Measurements from ENCODE around the gene ITGB5. TPM values are rescaled to one million over a fixed set of nuclear protein-coding genes. Genes with fewer than 3 reads are reported as not detected.
A peak's percentile ranks its signal among the peaks of the same experiment; 100 is the strongest.

Gene ITGB5
- total RNA-seq, 1 donor from 2014 or later: 122 TPM

DNA sequence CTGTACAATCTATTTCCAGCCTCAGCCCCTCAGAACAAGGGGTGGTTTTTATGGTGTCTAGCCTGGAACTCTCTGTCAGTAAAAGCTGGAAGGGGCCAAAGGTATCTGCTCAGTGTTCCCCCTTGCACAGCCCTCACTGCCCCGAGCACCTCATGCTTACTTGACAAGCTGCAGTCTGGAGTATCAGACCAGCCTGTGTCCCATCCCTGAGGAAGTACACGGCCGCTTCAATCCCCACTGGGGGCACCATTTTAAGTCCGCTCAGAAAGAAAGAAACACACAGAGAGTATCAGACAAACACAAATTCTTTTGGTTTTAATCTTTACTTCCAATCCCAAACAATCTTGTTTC, 124.5 kb downstream of the ITGB5 start:
- TF ChIP-seq, protein P1, sequence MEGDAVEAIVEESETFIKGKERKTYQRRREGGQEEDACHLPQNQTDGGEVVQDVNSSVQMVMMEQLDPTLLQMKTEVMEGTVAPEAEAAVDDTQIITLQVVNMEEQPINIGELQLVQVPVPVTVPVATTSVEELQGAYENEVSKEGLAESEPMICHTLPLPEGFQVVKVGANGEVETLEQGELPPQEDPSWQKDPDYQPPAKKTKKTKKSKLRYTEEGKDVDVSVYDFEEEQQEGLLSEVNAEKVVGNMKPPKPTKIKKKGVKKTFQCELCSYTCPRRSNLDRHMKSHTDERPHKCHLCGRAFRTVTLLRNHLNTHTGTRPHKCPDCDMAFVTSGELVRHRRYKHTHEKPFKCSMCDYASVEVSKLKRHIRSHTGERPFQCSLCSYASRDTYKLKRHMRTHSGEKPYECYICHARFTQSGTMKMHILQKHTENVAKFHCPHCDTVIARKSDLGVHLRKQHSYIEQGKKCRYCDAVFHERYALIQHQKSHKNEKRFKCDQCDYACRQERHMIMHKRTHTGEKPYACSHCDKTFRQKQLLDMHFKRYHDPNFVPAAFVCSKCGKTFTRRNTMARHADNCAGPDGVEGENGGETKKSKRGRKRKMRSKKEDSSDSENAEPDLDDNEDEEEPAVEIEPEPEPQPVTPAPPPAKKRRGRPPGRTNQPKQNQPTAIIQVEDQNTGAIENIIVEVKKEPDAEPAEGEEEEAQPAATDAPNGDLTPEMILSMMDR (IDR thresholded peaks at IDR 0.05; ENCODE audit: borderline replicate concordance): no peak
- H3K27ac ChIP-seq (replicated peaks): peak overlapping the region; percentile 71
- no peak for DNase-seq
- H3K4me3 ChIP-seq: no peak overlapping the region
- H3K36me3 ChIP-seq: peaks cover 45% of the 10 kb centered on the region
- no peaks in the 10 kb centered on the region for H3K27me3 ChIP-seq (ENCODE audit: low read depth)
- intact Hi-C loops (cut with micrococcal nuclease): no loop called here
- peaks cover 21% of the 10 kb centered on the region for H3K4me1 ChIP-seq
- no peaks in the 10 kb centered on the region for H3K9me3 ChIP-seq (replicated peaks)

DNA sequence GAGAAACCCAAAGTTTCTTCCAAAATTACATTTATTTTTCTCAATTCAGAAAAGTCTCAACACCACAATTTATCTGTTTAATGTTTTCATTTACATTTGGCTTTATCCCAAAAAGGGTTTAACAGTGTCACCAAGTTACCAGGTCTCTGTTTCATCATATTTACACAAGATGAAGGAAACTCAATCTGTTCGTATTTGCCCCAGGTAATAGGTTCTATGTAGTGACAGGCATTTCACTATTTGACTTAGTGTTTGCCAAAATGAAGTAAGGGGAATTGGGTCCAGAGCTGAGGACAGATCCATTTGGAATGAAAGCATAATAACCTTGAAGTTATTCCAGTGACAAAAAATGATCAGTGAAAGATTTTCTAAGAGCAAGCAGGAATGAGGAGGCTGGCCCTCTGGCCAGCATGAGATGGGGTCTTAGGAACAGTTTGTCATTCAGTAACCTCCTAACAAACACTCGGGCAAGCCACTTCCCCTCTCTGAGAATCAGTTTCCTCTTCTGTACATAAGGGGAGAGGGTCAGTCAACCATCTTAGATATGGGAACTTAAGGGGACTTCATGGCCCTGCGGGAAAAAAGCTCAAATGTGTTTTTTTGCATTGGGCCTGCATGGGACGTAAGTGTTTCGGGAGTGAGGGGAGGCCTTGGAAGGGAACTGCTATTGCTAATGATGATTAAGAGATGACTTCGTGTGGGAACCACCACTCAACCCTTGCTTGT, 125.1 kb downstream of the ITGB5 start:
- Histone ChIP-seq H3K27ac (replicated peaks) (peak overlapping the region; percentile 71), H3K9me3 (replicated peaks) (no peaks in the 10 kb centered on the region), H3K36me3 (peaks cover 40% of the 10 kb centered on the region), H3K4me3 (no peak overlapping the region), H3K4me1 (peaks cover 21% of the 10 kb centered on the region), H3K27me3 (ENCODE audit: low read depth) (no peaks in the 10 kb centered on the region)
- TF ChIP-seq, protein P1 (IDR thresholded peaks at IDR 0.05; ENCODE audit: borderline replicate concordance): no peak
- intact Hi-C loops (cut with micrococcal nuclease): loop anchor here (2.0 kb wide), 1 partner anchor 139 kb away; no protein-coding TSS in a partner anchor
- DNase-seq: no peak

DNA sequence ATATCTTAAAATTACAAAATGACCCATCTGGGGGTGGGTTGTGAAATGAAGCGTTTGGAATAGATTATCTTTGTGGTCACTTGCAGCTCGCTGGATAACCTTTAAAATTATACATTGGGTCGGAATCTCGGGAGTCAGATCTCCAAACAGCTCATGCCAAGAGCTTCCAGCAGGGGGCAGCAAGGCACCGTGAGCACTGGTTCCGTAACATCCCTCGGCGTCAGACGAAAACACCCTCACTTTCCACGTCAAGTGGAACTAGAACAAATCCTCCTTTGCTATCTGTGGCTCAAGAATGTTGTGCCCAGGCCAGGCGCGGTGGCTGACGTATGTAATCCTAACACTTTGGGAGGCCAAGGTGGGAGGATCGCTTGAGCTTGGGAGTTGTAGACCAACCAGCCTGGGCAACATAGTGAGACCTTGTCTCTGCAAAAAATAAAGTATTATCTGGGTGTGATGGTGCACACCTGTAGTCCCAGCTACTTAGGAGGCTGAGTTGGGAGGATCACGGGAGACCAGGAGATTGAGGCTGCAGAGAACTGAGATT, 125.8 kb downstream of the ITGB5 start:
- TF ChIP-seq, protein P1 (IDR thresholded peaks at IDR 0.05; ENCODE audit: borderline replicate concordance): peak; percentile 98
- Histone ChIP-seq H3K36me3 (peaks cover 32% of the 10 kb centered on the region), H3K4me1 (peaks cover 21% of the 10 kb centered on the region), H3K9me3 (replicated peaks) (no peaks in the 10 kb centered on the region), H3K27me3 (ENCODE audit: low read depth) (no peaks in the 10 kb centered on the region), H3K27ac (replicated peaks) (peak overlapping the region; percentile 71), H3K4me3 (no peak overlapping the region)
- intact Hi-C loops (cut with micrococcal nuclease): loop anchor here (2.0 kb wide), 1 partner anchor 139 kb away; no protein-coding TSS in a partner anchor
- DNase-seq: peak; percentile 89

DNA sequence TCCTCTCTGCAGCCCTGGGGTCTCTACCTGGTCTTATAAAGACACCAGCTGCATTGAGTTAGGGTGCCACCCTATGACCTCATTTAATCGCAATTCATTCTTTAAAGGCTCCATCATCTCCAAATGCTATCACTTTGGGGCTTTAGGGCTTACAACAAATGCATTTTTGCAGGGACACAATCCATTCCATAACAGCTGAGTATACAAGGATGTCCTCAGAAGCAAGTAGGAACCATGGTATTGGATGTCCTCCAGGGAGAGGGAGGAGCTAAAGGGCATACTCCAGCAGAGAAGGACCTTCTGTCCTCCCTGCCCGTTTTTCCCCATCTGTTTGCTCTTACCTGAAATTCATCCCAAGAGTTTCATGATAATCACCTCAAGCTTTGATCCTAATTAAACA, 126.6 kb downstream of the ITGB5 start:
- no peak for DNase-seq
- H3K4me3 ChIP-seq: no peak overlapping the region

DNA sequence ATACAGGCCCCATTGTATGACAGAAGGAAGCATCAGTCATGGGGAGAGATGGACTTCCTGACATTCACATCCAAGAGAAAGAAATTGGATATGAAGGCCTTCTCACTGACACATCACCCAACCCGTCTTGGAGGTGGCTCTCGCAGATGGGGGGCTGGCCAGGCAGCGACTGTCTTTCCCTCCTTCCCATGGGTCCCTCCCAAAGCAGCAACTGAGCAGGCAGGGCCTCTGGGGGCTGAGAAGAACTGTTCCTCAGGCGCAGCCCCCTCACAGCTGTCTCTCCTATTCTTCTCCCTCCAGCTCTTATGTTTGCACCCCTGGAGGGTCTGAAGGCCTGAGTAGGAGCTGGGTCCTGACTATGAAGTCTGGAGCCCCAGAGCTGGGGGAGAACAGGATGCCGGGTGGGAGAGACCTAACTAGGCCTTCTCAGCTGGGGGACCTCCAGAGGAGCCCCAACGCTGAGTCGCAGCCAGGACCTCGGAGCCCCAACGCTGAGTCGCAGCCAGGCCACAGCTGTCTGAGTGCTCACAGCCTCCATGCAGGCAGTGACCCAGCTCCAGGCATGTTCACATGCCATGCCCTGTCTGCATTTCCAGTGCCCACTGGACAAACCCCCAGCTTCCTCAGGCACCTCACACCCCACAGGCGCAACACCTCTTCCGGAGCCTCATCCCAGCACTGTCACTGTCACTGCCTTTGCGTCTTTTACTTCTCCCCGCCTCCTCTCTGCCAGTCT, 127.3 kb downstream of the ITGB5 start:
- no peaks in the 10 kb centered on the region for H3K9me3 ChIP-seq (replicated peaks)
- peaks cover 21% of the 10 kb centered on the region for H3K4me1 ChIP-seq
- no peak overlapping the region for H3K4me3 ChIP-seq
- peaks cover 17% of the 10 kb centered on the region for H3K36me3 ChIP-seq
- no peaks in the 10 kb centered on the region for H3K27me3 ChIP-seq (ENCODE audit: low read depth)
- TF ChIP-seq, protein P1 (IDR thresholded peaks at IDR 0.05; ENCODE audit: borderline replicate concordance): no peak
- intact Hi-C loops (cut with micrococcal nuclease): loop anchor here (2.0 kb wide), 1 partner anchor 141 kb away; no protein-coding TSS in a partner anchor
- DNase-seq: no peak
- no peak overlapping the region for H3K27ac ChIP-seq (replicated peaks)

More for the DNA sequence above, 126.6 kb downstream of the ITGB5 start:
- no peaks in the 10 kb centered on the region for H3K27me3 ChIP-seq (ENCODE audit: low read depth)
- peaks cover 21% of the 10 kb centered on the region for H3K4me1 ChIP-seq
- H3K27ac ChIP-seq (replicated peaks): peak overlapping the region; percentile 71
- peaks cover 25% of the 10 kb centered on the region for H3K36me3 ChIP-seq
- TF ChIP-seq, protein P1 (IDR thresholded peaks at IDR 0.05; ENCODE audit: borderline replicate concordance): no peak
- H3K9me3 ChIP-seq (replicated peaks): no peaks in the 10 kb centered on the region
- intact Hi-C loops (cut with micrococcal nuclease): loop anchor here (2.0 kb wide), 1 partner anchor 140 kb away; no protein-coding TSS in a partner anchor
